G401 (cell line): ENCODE results near the gene HMGN2. TPM values are rescaled to one million over a fixed set of nuclear protein-coding genes. Genes with fewer than 3 reads are reported as not detected.

Experiments
- DNase-seq: peaks from one replicate; pipeline ENCODE4 v3.0.0-alpha.2; 2015; ENCODE audit warnings: low spot score
- in situ Hi-C: cut with HindIII; loops from 2 replicates; pipeline ENCODE4 v1.10.0; 2016; ENCODE audit warnings: low sequenced_read_pairs, mixed read lengths
- total RNA-seq: library from RNA; depleted of rRNA; stranded (reverse); fragments of >200 nt; shearing (Covaris generic); gene quantifications from 2 replicates; pipeline ENCODE4 v1.2.3, GENCODE V29; 2014; rRNA removed

Gene HMGN2
- total RNA-seq, 1 experiment from 2014 or later: 543 TPM

DNA sequence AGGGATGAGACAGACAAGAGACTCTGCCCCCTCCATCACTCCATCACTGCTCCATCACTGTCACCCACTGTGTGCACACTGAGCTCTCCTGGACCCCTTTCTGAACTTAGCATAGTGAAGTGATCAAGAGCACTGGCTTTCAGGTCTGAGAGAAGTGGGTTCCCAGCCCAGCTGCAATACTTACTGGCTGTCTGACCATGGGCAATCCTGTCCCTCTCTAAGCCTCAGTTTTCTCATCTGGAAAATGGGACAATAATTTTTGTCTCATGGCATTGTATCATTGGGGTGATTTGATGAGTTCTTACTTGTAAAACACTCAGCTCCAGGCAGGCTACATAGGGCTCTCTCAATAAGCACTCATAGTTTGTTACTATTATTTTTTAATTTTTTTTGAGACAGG is 49.8 kb downstream of the HMGN2 start:
- in situ Hi-C loops: no loop called here

GRCh38 chr1:26524181-26524580 is 51.9 kb downstream of the HMGN2 start:
- no peak for DNase-seq
- in situ Hi-C loops: no loop called here

More for the DNA sequence above, 49.8 kb downstream of the HMGN2 start:
- no peak for DNase-seq

Other genes starting within 250 kb of the HMGN2 start
- 16.7 and 19.1 TPM in 2 replicates for gene CEP85, start 238.2 kb upstream of the HMGN2 start, total RNA-seq
- 5.0 and 7.4 TPM in 2 replicates for gene SH3BGRL3, start 192.4 kb upstream of the HMGN2 start, total RNA-seq
- 21.0 and 27.3 TPM in 2 replicates for gene UBXN11, start 165.8 kb upstream of the HMGN2 start, total RNA-seq
- 0.55 and 2.3 TPM in 2 replicates for gene CD52, start 154.5 kb upstream of the HMGN2 start, total RNA-seq
- 5.5 and 18.6 TPM in 2 replicates for gene CRYBG2, start 118.3 kb upstream of the HMGN2 start, total RNA-seq
- gene ZNF683, start 99.7 kb upstream of the HMGN2 start, total RNA-seq: not detected in 2 replicates
- 77.8 and 94.7 TPM in 2 replicates for gene LIN28A, start 61.6 kb upstream of the HMGN2 start, total RNA-seq
- gene DHDDS, start 40.1 kb upstream of the HMGN2 start, total RNA-seq: 44.1 and 50.3 TPM in 2 replicates
- 254 and 296 TPM in 2 replicates for gene RPS6KA1, start 57.3 kb downstream of the HMGN2 start, total RNA-seq
- 14.3 and 21.5 TPM in 2 replicates for gene ARID1A, start 223.6 kb downstream of the HMGN2 start, total RNA-seq